Activated T-cell treated with anti-CD3 and anti-CD28 coated beads, Interleukin-2, amount 50 U/mL, for 72 hours (primary cell): Measurements from ENCODE around the gene GADD45G. TPM values are rescaled to one million over a fixed set of nuclear protein-coding genes. Genes with fewer than 3 reads are reported as not detected.

ENCODE experiments used
- ATAC-seq, 2 donors: fragments of 150-1000 bp; cut with Tn5 transposase; replicated peaks in 1 of 2; 2 replicates each; pipeline ENCODE4 v1.10.0; 2021; ENCODE audit warnings: moderate library complexity in 2 of 2, mild to moderate bottlenecking in 1 of 2
- DNase-seq, 2 donors: peaks; one replicate each; pipeline ENCODE4 v3.0.0; 2021 to 2022; ENCODE audit warnings: mixed read lengths in 1 of 2
- H3K27ac Mint-ChIP-seq: one replicate; pipeline ENCODE4 v1.8.0; 2022; ENCODE audit warnings: mild to moderate bottlenecking, moderate library complexity, mixed read lengths
- H3K27me3 Mint-ChIP-seq: one replicate; pipeline ENCODE4 v1.8.0; 2022; ENCODE audit warnings: low read depth, mixed read lengths
- H3K36me3 Mint-ChIP-seq, 2 donors: one replicate each; pipeline ENCODE4 v1.8.0; 2022; ENCODE audit warnings: mixed read lengths in 2 of 2, mild to moderate bottlenecking in 1 of 2; ENCODE audit not compliant: insufficient read depth in 2 of 2
- H3K4me1 Mint-ChIP-seq: one replicate; pipeline ENCODE4 v1.8.0; 2022; ENCODE audit warnings: low read depth, mixed read lengths
- H3K4me3 Mint-ChIP-seq, 2 donors: one replicate each; pipeline ENCODE4 v1.8.0; 2022; ENCODE audit warnings: mild to moderate bottlenecking in 2 of 2, mixed read lengths in 2 of 2, moderate library complexity in 2 of 2
- H3K9me3 Mint-ChIP-seq, 2 donors: one replicate each; pipeline ENCODE4 v1.8.0; 2022; ENCODE audit warnings: mixed read lengths in 2 of 2
- total RNA-seq, 2 donors: library from RNA; stranded (reverse); gene quantifications; one replicate each; pipeline ENCODE4 v1.2.3, GENCODE V29; 2022

The GADD45G gene
- total RNA-seq, 2 donors from 2014 or later: 6.0 TPM

GRCh38 chr9:89642789-89643188, 38.0 kb downstream of the GADD45G start:
- DNase-seq (no peak), ATAC-seq (no peak)
- Mint-ChIP-seq H3K27me3 (no peaks in the 10 kb centered on the region), H3K4me3 (no peak overlapping the region), H3K36me3 (no peaks in the 10 kb centered on the region), H3K27ac (no peak overlapping the region), H3K9me3 (no peaks in the 10 kb centered on the region), H3K4me1 (no peaks in the 10 kb centered on the region)

GRCh38 chr9:89646189-89646939, 41.6 kb downstream of the GADD45G start:
- Mint-ChIP-seq H3K4me1 (no peaks in the 10 kb centered on the region), H3K9me3 (no peaks in the 10 kb centered on the region), H3K36me3 (no peaks in the 10 kb centered on the region), H3K4me3 (no peak overlapping the region), H3K27ac (no peak overlapping the region), H3K27me3 (no peaks in the 10 kb centered on the region)
- ATAC-seq (no peak), DNase-seq (no peak)

- H3K27ac Mint-ChIP-seq: no peak overlapping the region
- H3K27me3 Mint-ChIP-seq: no peaks in the 10 kb centered on the region
- H3K4me1 Mint-ChIP-seq: no peaks in the 10 kb centered on the region
- no peaks in the 10 kb centered on the region for H3K36me3 Mint-ChIP-seq
- no peaks in the 10 kb centered on the region for H3K9me3 Mint-ChIP-seq
- no peak overlapping the region for H3K4me3 Mint-ChIP-seq
- DNase-seq (no peak), ATAC-seq (no peak)
These were observed 42.7 kb downstream of the GADD45G start for GRCh38 chr9:89647366-89648128.

- no peaks in the 10 kb centered on the region for H3K4me1 Mint-ChIP-seq
- no peak overlapping the region for H3K4me3 Mint-ChIP-seq
- no peaks in the 10 kb centered on the region for H3K27me3 Mint-ChIP-seq
- ATAC-seq (peak in 1 of 2 donors; percentile 13), DNase-seq (no peak)
- no peaks in the 10 kb centered on the region for H3K36me3 Mint-ChIP-seq
- no peak overlapping the region for H3K27ac Mint-ChIP-seq
- H3K9me3 Mint-ChIP-seq: no peaks in the 10 kb centered on the region
These were observed 43.6 kb downstream of the GADD45G start for GRCh38 chr9:89648247-89649000.

GRCh38 chr9:89649039-89649691, 44.4 kb downstream of the GADD45G start:
- H3K4me3 Mint-ChIP-seq: no peak overlapping the region

GRCh38 chr9:89654025-89654662, 49.3 kb downstream of the GADD45G start:
- no peak overlapping the region for H3K27ac Mint-ChIP-seq
- ATAC-seq: no peak
- H3K36me3 Mint-ChIP-seq: no peaks in the 10 kb centered on the region
- H3K4me3 Mint-ChIP-seq: no peak overlapping the region
- peaks cover 25% of the 10 kb centered on the region for H3K4me1 Mint-ChIP-seq
- H3K9me3 Mint-ChIP-seq: no peaks in the 10 kb centered on the region
- DNase-seq: no peak
- H3K27me3 Mint-ChIP-seq: no peaks in the 10 kb centered on the region

More at GRCh38 chr9:89649039-89649691, 44.4 kb downstream of the GADD45G start:
- H3K9me3 Mint-ChIP-seq: no peaks in the 10 kb centered on the region
- H3K27ac Mint-ChIP-seq: no peak overlapping the region
- DNase-seq (no peak), ATAC-seq (peak in 1 of 2 donors; percentile 19)
- H3K27me3 Mint-ChIP-seq: no peaks in the 10 kb centered on the region
- H3K4me1 Mint-ChIP-seq: no peaks in the 10 kb centered on the region
- no peaks in the 10 kb centered on the region for H3K36me3 Mint-ChIP-seq

- H3K4me1 Mint-ChIP-seq: peaks cover 25% of the 10 kb centered on the region
- H3K9me3 Mint-ChIP-seq: no peaks in the 10 kb centered on the region
- no peak overlapping the region for H3K4me3 Mint-ChIP-seq
- ATAC-seq: no peak
- no peaks in the 10 kb centered on the region for H3K36me3 Mint-ChIP-seq
- DNase-seq: no peak
- H3K27ac Mint-ChIP-seq: no peak overlapping the region
- no peaks in the 10 kb centered on the region for H3K27me3 Mint-ChIP-seq
These were observed 50.5 kb downstream of the GADD45G start for GRCh38 chr9:89655056-89655989.

Other genes starting within 250 kb of the GADD45G start
- gene SEMA4D, start 106.9 kb upstream of the GADD45G start, total RNA-seq: 100 to 1,000 TPM; 182 to 198 TPM